Neuronal stem cell (in vitro differentiated cells): ENCODE measurements around the gene RWDD3. TPM values are rescaled to one million over a fixed set of nuclear protein-coding genes. Genes with fewer than 3 reads are reported as not detected.

Experiments used
- DNase-seq: peaks from one replicate; pipeline ENCODE4 v3.0.0-alpha.2; 2013; ENCODE audit warnings: low spot score
- H2AFZ ChIP-seq: one replicate; pipeline ENCODE4 v1.6.1; 2013; ENCODE audit warnings: mild to moderate bottlenecking, low read length, inconsistent platforms
- H2AK5ac ChIP-seq: 2 replicates; pipeline ENCODE4 v1.6.1; 2013; ENCODE audit warnings: low read depth, mild to moderate bottlenecking, inconsistent platforms, low read length, moderate library complexity, mixed read lengths
- H2BK120ac ChIP-seq: 2 replicates; pipeline ENCODE4 v1.6.1; 2013; ENCODE audit warnings: low read depth, mild to moderate bottlenecking, inconsistent platforms, low read length, moderate library complexity, mixed read lengths
- H2BK12ac ChIP-seq: one replicate; pipeline ENCODE4 v1.6.1; 2013; ENCODE audit warnings: low read length, inconsistent platforms
- H2BK15ac ChIP-seq: 2 replicates; pipeline ENCODE4 v1.6.1; 2013; ENCODE audit warnings: mild to moderate bottlenecking, low read length, inconsistent platforms, mixed read lengths
- H2BK5ac ChIP-seq: one replicate; pipeline ENCODE4 v1.6.1; 2013; ENCODE audit warnings: inconsistent platforms, mild to moderate bottlenecking, low read length, moderate library complexity
- H3K14ac ChIP-seq: one replicate; pipeline ENCODE4 v1.6.1; 2013; ENCODE audit warnings: low read length, inconsistent platforms
- H3K18ac ChIP-seq: 2 replicates; pipeline ENCODE4 v1.6.1; 2013; ENCODE audit warnings: low read length, inconsistent platforms
- H3K23ac ChIP-seq: 2 replicates; pipeline ENCODE4 v1.6.1; 2013; ENCODE audit warnings: low read depth, mild to moderate bottlenecking, mixed read lengths, low read length, inconsistent platforms; ENCODE audit not compliant: poor library complexity
- H3K27ac ChIP-seq: replicated peaks from 3 replicates; pipeline ENCODE4 v1.5.1; 2013; ENCODE audit warnings: low read length, inconsistent platforms
- H3K27me3 ChIP-seq, 3 experiments: 2 replicates each; pipeline ENCODE4 v1.6.1; 2013; ENCODE audit warnings: low read length in 3 of 3, mild to moderate bottlenecking in 2 of 3, inconsistent platforms in 1 of 3, low read depth in 1 of 3, mixed read lengths in 1 of 3, moderate library complexity in 1 of 3; ENCODE audit not compliant: control insufficient read depth in 3 of 3, insufficient read depth in 3 of 3
- H3K36me3 ChIP-seq, 2 donors: replicated peaks in 1 of 2; 2 replicates each; pipeline ENCODE4 v1.6.1; 2013; ENCODE audit warnings: low read length in 2 of 2; ENCODE audit not compliant: control insufficient read depth in 2 of 2, insufficient read depth in 2 of 2
- H3K4ac ChIP-seq: 2 replicates; pipeline ENCODE4 v1.6.1; 2013; ENCODE audit warnings: inconsistent platforms, mild to moderate bottlenecking, low read length, moderate library complexity
- H3K4me1 ChIP-seq, 2 donors: 1 replicate in 1 of 2; 2 replicates in 1 of 2; pipeline ENCODE4 v1.6.1; 2013; ENCODE audit warnings: low read length in 2 of 2, low read depth in 1 of 2; ENCODE audit not compliant: control insufficient read depth in 2 of 2, insufficient read depth in 1 of 2
- H3K4me2 ChIP-seq: one replicate; pipeline ENCODE4 v1.6.1; 2013; ENCODE audit warnings: mild to moderate bottlenecking, low read length, inconsistent platforms; ENCODE audit not compliant: insufficient read depth, poor library complexity, severe bottlenecking
- H3K4me3 ChIP-seq, 2 donors: 2 replicates each; pipeline ENCODE4 v1.5.1; 2013; ENCODE audit warnings: low read length in 2 of 2, mild to moderate bottlenecking in 2 of 2, inconsistent platforms in 1 of 2, moderate library complexity in 1 of 2
- H3K79me1 ChIP-seq: one replicate; pipeline ENCODE4 v1.6.1; 2013; ENCODE audit warnings: low read depth, mild to moderate bottlenecking, inconsistent platforms, low read length, moderate library complexity
- H3K9ac ChIP-seq: one replicate; pipeline ENCODE4 v1.6.1; 2013; ENCODE audit warnings: mild to moderate bottlenecking, low read depth, low read length, inconsistent platforms; ENCODE audit not compliant: poor library complexity
- H3K9me3 ChIP-seq, 2 donors: replicated peaks in 1 of 2; 2 replicates each; pipeline versions ENCODE3 to v1.6.1; 2013; ENCODE audit warnings: low read length in 2 of 2, mild to moderate bottlenecking in 2 of 2, inconsistent platforms in 1 of 2, low read depth in 1 of 2, mixed read lengths in 1 of 2, moderate library complexity in 1 of 2; ENCODE audit not compliant: control insufficient read depth in 2 of 2, insufficient read depth in 1 of 2
- H4K8ac ChIP-seq: one replicate; pipeline ENCODE4 v1.6.1; 2013; ENCODE audit warnings: low read depth, mild to moderate bottlenecking, inconsistent platforms, low read length, moderate library complexity
- H4K91ac ChIP-seq: one replicate; pipeline ENCODE4 v1.6.1; 2013; ENCODE audit warnings: low read length, low read depth, mild to moderate bottlenecking, inconsistent platforms; ENCODE audit not compliant: poor library complexity
- WGBS, 2 donors: extraction: QIAGEN DNeasy Blood & Tissue Kit; methylation state at CpG; one replicate each; pipeline ENCODE4 v1.1.7; 2013; ENCODE audit warnings: missing lambda C conversion rate in 2 of 2, mixed read lengths in 1 of 2; ENCODE audit not compliant: insufficient read length in 2 of 2, insufficient replicate concordance in 1 of 2; ENCODE audit errors: extremely low coverage in 2 of 2; 5-methylcytosine and 5-hydroxymethylcytosine counted together
- polyA plus RNA-seq, 2 experiments: library from polyadenylated mRNA; stranded (reverse); fragments of 200-250 nt; gene quantifications; one replicate each; pipeline ENCODE4 v1.2.3, GENCODE V29; 2013

RWDD3 gene
- polyA plus RNA-seq (2013, experiment 1 of 2), result 31.5 TPM
- 35.7 TPM for polyA plus RNA-seq (2013, experiment 2 of 2)

GRCh38 chr1:95233737-95234500 is at the start of gene RWDD3:
TSS of gene RWDD3 (plus strand) at chr1:95234210. CDS start at chr1:95234231, 21 bp downstream.
- WGBS, 2 donors, result no CpG with 5 or more reads among the region's 71 CpGs

GRCh38 chr1:95186149-95186548 is 47.9 kb upstream of the RWDD3 start:
- Histone ChIP-seq H4K8ac (no peak overlapping the region), H2BK5ac (no peak overlapping the region), H3K23ac (no peak overlapping the region), H3K4me2 (no peak overlapping the region), H4K91ac (no peak overlapping the region), H3K27ac (no peak overlapping the region), H2AK5ac (no peak overlapping the region), H2BK12ac (no peak overlapping the region), H2BK15ac (no peak overlapping the region), H3K18ac (no peak overlapping the region), H3K14ac (no peak overlapping the region), H3K79me1 (no peaks in the 10 kb centered on the region), H2AFZ (no peak overlapping the region), H3K4ac (no peak overlapping the region), H3K9ac (no peak overlapping the region), H3K9me3 (peaks cover 0 to 2% of the 10 kb centered on the region in 2 donors), H3K27me3 (no peaks in the 10 kb centered on the region), H3K4me3 (no peak overlapping the region), H3K4me1 (no peaks in the 10 kb centered on the region), H2BK120ac (no peak overlapping the region), H3K36me3 (no peaks in the 10 kb centered on the region)
- WGBS, 2 donors, result 100% methylated on average over 1 of the region's 4 CpGs
- DNase-seq, result no peak

More at GRCh38 chr1:95233737-95234500, at the start of gene RWDD3:
- H2BK5ac ChIP-seq, result peak within 1 kb of the TSS; percentile 83
- peak within 1 kb of the TSS; percentile 96 for H3K23ac ChIP-seq
- H3K4me2 ChIP-seq, result peak within 1 kb of the TSS; percentile 63
- H3K27ac ChIP-seq, result peak within 1 kb of the TSS; percentile 52
- no peak within 1 kb of the TSS for H2BK12ac ChIP-seq
- peak within 1 kb of the TSS; percentile 20 for H4K8ac ChIP-seq
- no peaks in the 10 kb centered on the region for H3K9me3 ChIP-seq
- H3K4me3 ChIP-seq, result peak within 1 kb of the TSS; percentile 95 to 98
- no peak within 1 kb of the TSS for H4K91ac ChIP-seq
- H3K4ac ChIP-seq, result no peak within 1 kb of the TSS
- peaks cover 0 to 9% of the 10 kb centered on the region in 2 donors for H3K4me1 ChIP-seq
- no peaks in the 10 kb centered on the region for H3K79me1 ChIP-seq
- peaks cover 0 to 16% of the 10 kb centered on the region in 2 donors for H3K36me3 ChIP-seq
- peak within 1 kb of the TSS; percentile 96 for H2AFZ ChIP-seq
- DNase-seq, result peak; percentile 88
- no peak within 1 kb of the TSS for H2BK120ac ChIP-seq
- peak within 1 kb of the TSS; percentile 100 for H3K18ac ChIP-seq
- H2AK5ac ChIP-seq, result peak within 1 kb of the TSS; percentile 35
- peaks cover 0 to 27% (median 0%) of the 10 kb centered on the region in 3 experiments for H3K27me3 ChIP-seq
- peak within 1 kb of the TSS; percentile 97 for H3K9ac ChIP-seq
- H2BK15ac ChIP-seq, result peak within 1 kb of the TSS; percentile 76
- peak within 1 kb of the TSS; percentile 90 for H3K14ac ChIP-seq

- Histone ChIP-seq H3K4me2 (no peak overlapping the region), H3K18ac (no peak overlapping the region), H3K14ac (no peak overlapping the region), H3K9me3 (no peaks in the 10 kb centered on the region), H3K4ac (no peak overlapping the region), H3K36me3 (no peaks in the 10 kb centered on the region), H2BK120ac (no peak overlapping the region), H2AK5ac (no peak overlapping the region), H3K27ac (no peak overlapping the region), H2BK12ac (no peak overlapping the region), H3K27me3 (no peaks in the 10 kb centered on the region), H2BK15ac (no peak overlapping the region), H3K4me1 (peaks cover 0 to 3% of the 10 kb centered on the region in 2 donors), H4K91ac (no peak overlapping the region), H2BK5ac (no peak overlapping the region), H2AFZ (no peak overlapping the region), H3K9ac (no peak overlapping the region), H3K23ac (no peak overlapping the region), H3K79me1 (no peaks in the 10 kb centered on the region), H4K8ac (no peak overlapping the region), H3K4me3 (no peak overlapping the region)
- WGBS, 2 donors, result no CpG with 5 or more reads among the region's 1 CpG
- no peak for DNase-seq
Measured at GRCh38 chr1:95193591-95193990, 40.4 kb upstream of the RWDD3 start.

GRCh38 chr1:95195046-95195445 is 39.0 kb upstream of the RWDD3 start:
- no peak for DNase-seq
- Histone ChIP-seq H3K4me1 (peaks cover 0 to 3% of the 10 kb centered on the region in 2 donors), H3K9me3 (no peaks in the 10 kb centered on the region), H4K8ac (no peak overlapping the region), H3K18ac (no peak overlapping the region), H2AFZ (no peak overlapping the region), H3K9ac (no peak overlapping the region), H3K4ac (no peak overlapping the region), H3K14ac (no peak overlapping the region), H3K79me1 (no peaks in the 10 kb centered on the region), H2BK15ac (no peak overlapping the region), H3K27ac (no peak overlapping the region), H4K91ac (no peak overlapping the region), H2BK120ac (no peak overlapping the region), H2BK12ac (no peak overlapping the region), H3K4me2 (no peak overlapping the region), H2BK5ac (no peak overlapping the region), H3K4me3 (no peak overlapping the region), H3K36me3 (no peaks in the 10 kb centered on the region), H3K27me3 (no peaks in the 10 kb centered on the region), H3K23ac (no peak overlapping the region), H2AK5ac (no peak overlapping the region)
- WGBS, 2 donors, result no CpG with 5 or more reads among the region's 3 CpGs
